H1 (cell line): Measurements from ENCODE around the gene CDK19. TPM values are rescaled to one million over a fixed set of nuclear protein-coding genes. Genes with fewer than 3 reads are reported as not detected.

Experiments used
- CTCF ChIA-PET: fragments of 300-600 bp; sonication (Branson Sonifier 250); formaldehyde crosslinking; loops from one replicate; lab custom pipeline; 2021; ENCODE audit not compliant: partially characterized antibody; lab: Charles Lee
- POLR2A ChIA-PET: fragments of 300-600 bp; sonication (Branson Sonifier 250); formaldehyde crosslinking; loops from one replicate; lab custom pipeline; 2021; ENCODE audit warnings: inconsistent platforms; ENCODE audit not compliant: partially characterized antibody; lab: Charles Lee
- DNase-seq, 2 experiments: peaks; one replicate each; pipeline versions ENCODE4 v3.0.0 to v3.0.0-alpha.2; 2010 to 2022; ENCODE audit warnings: low spot score in 2 of 2, low read depth in 1 of 2, mixed read lengths in 1 of 2
- FAIRE-seq: peaks from 2 replicates; lab custom pipeline; 2011; peaks lifted over from hg19 to GRCh38; lab: Jason Lieb, UNC
- H2AFZ ChIP-seq: 2 replicates; pipeline ENCODE4 v1.8.1; 2012; ENCODE audit warnings: low read length, inconsistent platforms
- H2AK5ac ChIP-seq: 2 replicates; pipeline ENCODE4 v1.6.1; 2013; ENCODE audit warnings: low read depth, low read length
- H2BK120ac ChIP-seq: replicated peaks from 2 replicates; pipeline ENCODE3; 2013; ENCODE audit warnings: low read depth, low read length, inconsistent platforms
- H2BK12ac ChIP-seq: 2 replicates; pipeline ENCODE4 v1.6.1; 2013; ENCODE audit warnings: low read depth, low read length
- H2BK15ac ChIP-seq: 2 replicates; pipeline ENCODE4 v1.6.1; 2013; ENCODE audit warnings: low read length
- H2BK20ac ChIP-seq: 2 replicates; pipeline ENCODE4 v1.6.1; 2013; ENCODE audit warnings: low read length
- H2BK5ac ChIP-seq: 2 replicates; pipeline ENCODE4 v1.6.1; 2013; ENCODE audit warnings: low read depth, low read length
- H3K14ac ChIP-seq: 2 replicates; pipeline ENCODE4 v1.6.1; 2013; ENCODE audit warnings: inconsistent platforms; ENCODE audit not compliant: insufficient read length
- H3K18ac ChIP-seq: 2 replicates; pipeline ENCODE4 v1.6.1; 2013; ENCODE audit warnings: low read length; ENCODE audit errors: extremely low read depth
- H3K23ac ChIP-seq: 2 replicates; pipeline ENCODE4 v1.6.1; 2013; ENCODE audit warnings: inconsistent platforms; ENCODE audit not compliant: insufficient read length
- H3K23me2 ChIP-seq: 2 replicates; pipeline ENCODE4 v1.6.1; 2013; ENCODE audit warnings: low read depth, low read length
- H3K27ac ChIP-seq: 2 replicates; pipeline ENCODE4 v1.6.1; 2011; ENCODE audit warnings: low read depth, low read length, inconsistent platforms
- H3K27me3 ChIP-seq, 4 experiments: replicated peaks in 1 of 4; 1 replicate in 1 of 4; 2 replicates in 3 of 4; pipeline versions ENCODE4 v1.6.1 to v1.8.1; 2011 to 2013; ENCODE audit warnings: low read length in 3 of 4, mild to moderate bottlenecking in 3 of 4, inconsistent platforms in 2 of 4, mixed read lengths in 2 of 4, moderate library complexity in 1 of 4; ENCODE audit not compliant: control insufficient read depth in 3 of 4, insufficient read depth in 3 of 4; ENCODE audit errors: extremely low read depth in 1 of 4
- H3K36me3 ChIP-seq, 4 experiments: 2 replicates each; pipeline versions ENCODE4 v1.6.1 to v1.8.1; 2011 to 2013; ENCODE audit warnings: mild to moderate bottlenecking in 4 of 4, low read length in 3 of 4, moderate library complexity in 2 of 4, control low read depth in 1 of 4, inconsistent platforms in 1 of 4; ENCODE audit not compliant: insufficient read depth in 4 of 4, control insufficient read depth in 2 of 4
- H3K4ac ChIP-seq: replicated peaks from 2 replicates; pipeline ENCODE3; 2013; ENCODE audit warnings: low read length, low read depth, mixed read lengths, inconsistent platforms; ENCODE audit not compliant: insufficient read length
- H3K4me1 ChIP-seq, 4 experiments: replicated peaks in 1 of 4; 1 replicate in 1 of 4; 2 replicates in 3 of 4; pipeline versions ENCODE4 v1.6.1 to v1.8.1; 2011 to 2013; ENCODE audit warnings: low read length in 3 of 4, inconsistent platforms in 2 of 4, mixed read lengths in 1 of 4; ENCODE audit not compliant: insufficient read depth in 4 of 4, control insufficient read depth in 3 of 4
- H3K4me2 ChIP-seq, 2 experiments: 2 replicates each; pipeline versions ENCODE4 v1.6.1 to v1.8.1; 2011 to 2013; ENCODE audit warnings: low read depth in 2 of 2, low read length in 2 of 2, control low read depth in 1 of 2, inconsistent platforms in 1 of 2, mild to moderate bottlenecking in 1 of 2; ENCODE audit not compliant: insufficient read depth in 1 of 2
- H3K4me3 ChIP-seq, 4 experiments: fragments of 200-600, 300-600 bp in 1 of 4; sonication (generic), shearing (Covaris generic), sonication (Bioruptor Twin) in 1 of 4; 2 replicates each; pipeline versions ENCODE4 v1.5.1 to v1.8.1; 2011 to 2016; ENCODE audit warnings: low read length in 4 of 4, low read depth in 3 of 4, control low read depth in 2 of 4, inconsistent platforms in 2 of 4, mild to moderate bottlenecking in 2 of 4, mixed read lengths in 1 of 4, moderate library complexity in 1 of 4; ENCODE audit not compliant: insufficient read depth in 2 of 4; ENCODE audit errors: extremely low read depth in 1 of 4
- H3K56ac ChIP-seq: replicated peaks from 2 replicates; pipeline ENCODE3; 2013; ENCODE audit warnings: low read depth, mild to moderate bottlenecking, mixed read lengths, low read length, inconsistent platforms; ENCODE audit not compliant: insufficient read length
- H3K79me1 ChIP-seq: 2 replicates; pipeline ENCODE4 v1.6.1; 2013; ENCODE audit warnings: low read depth, low read length, control low read depth
- H3K79me2 ChIP-seq, 2 experiments: 2 replicates each; pipeline versions ENCODE4 v1.6.1 to v1.8.1; 2012 to 2013; ENCODE audit warnings: low read length in 2 of 2, mild to moderate bottlenecking in 2 of 2, inconsistent platforms in 1 of 2; ENCODE audit not compliant: insufficient read depth in 2 of 2, control insufficient read depth in 1 of 2
- H3K9ac ChIP-seq, 4 experiments: replicated peaks in 1 of 4; 1 replicate in 1 of 4; 2 replicates in 3 of 4; pipeline versions ENCODE4 v1.6.1 to v1.8.1; 2011 to 2013; ENCODE audit warnings: low read depth in 3 of 4, low read length in 3 of 4, control low read depth in 2 of 4, mild to moderate bottlenecking in 2 of 4, moderate library complexity in 2 of 4, inconsistent platforms in 1 of 4; ENCODE audit errors: extremely low read depth in 1 of 4
- H3K9me3 ChIP-seq, 2 experiments: 2 replicates each; pipeline versions ENCODE4 v1.6.1 to v1.8.1; 2012 to 2013; ENCODE audit warnings: mild to moderate bottlenecking in 2 of 2, moderate library complexity in 2 of 2, control low read depth in 1 of 2, inconsistent platforms in 1 of 2, low read depth in 1 of 2, low read length in 1 of 2, mixed read lengths in 1 of 2; ENCODE audit not compliant: insufficient read depth in 2 of 2
- H4K20me1 ChIP-seq, 2 experiments: replicated peaks in 1 of 2; 2 replicates each; pipeline versions ENCODE3 to v1.8.1; 2011 to 2013; ENCODE audit warnings: inconsistent platforms in 2 of 2, low read length in 2 of 2, mild to moderate bottlenecking in 1 of 2; ENCODE audit not compliant: insufficient read depth in 2 of 2, control insufficient read depth in 1 of 2
- H4K5ac ChIP-seq: 2 replicates; pipeline ENCODE4 v1.6.1; 2013; ENCODE audit warnings: low read length, low read depth, mixed read lengths, inconsistent platforms; ENCODE audit not compliant: insufficient read length
- H4K8ac ChIP-seq: 2 replicates; pipeline ENCODE4 v1.8.0; 2013; ENCODE audit warnings: mild to moderate bottlenecking, moderate library complexity, low read length, inconsistent platforms; ENCODE audit not compliant: insufficient read depth; ENCODE audit errors: extremely low read depth
- H4K91ac ChIP-seq: replicated peaks from 2 replicates; pipeline ENCODE3; 2013; ENCODE audit warnings: low read length, mixed read lengths, inconsistent platforms; ENCODE audit not compliant: insufficient read length
- ASH2L ChIP-seq: fragments of 200-600, 300-600 bp; sonication (generic); IDR thresholded peaks from one replicate; pipeline ENCODE4 v1.7.1; 2017; ENCODE audit warnings: low read length
- BACH1 ChIP-seq: IDR thresholded peaks from 2 replicates; pipeline ENCODE4 v1.6.1; 2012; ENCODE audit warnings: low read length, improper control_type of control experiment
- EZH2 ChIP-seq: fragments of 200-600 bp; sonication (generic); IDR thresholded peaks from 2 replicates; pipeline ENCODE4 v1.7.1; 2012; ENCODE audit warnings: low read depth, mild to moderate bottlenecking, moderate library complexity, low read length, inconsistent platforms; ENCODE audit not compliant: severe bottlenecking
- GABPA ChIP-seq: IDR thresholded peaks from 2 replicates; pipeline ENCODE4 v1.6.1; 2011; ENCODE audit warnings: mild to moderate bottlenecking, low read length, moderate library complexity, borderline replicate concordance; ENCODE audit not compliant: insufficient read depth
- KDM1A ChIP-seq: fragments of 200-600, 300-600 bp; sonication (generic); IDR thresholded peaks from 2 replicates; pipeline ENCODE4 v1.7.1; 2016; ENCODE audit warnings: mild to moderate bottlenecking, low read length, borderline replicate concordance
- POLR2AphosphoS5 ChIP-seq: IDR thresholded peaks from 2 replicates; pipeline ENCODE4 v1.6.1; 2011; ENCODE audit warnings: low read depth, low read length
- POU5F1 ChIP-seq: IDR thresholded peaks from 2 replicates; pipeline ENCODE4 v1.6.1; 2011; ENCODE audit warnings: low read depth, mild to moderate bottlenecking, low read length, moderate library complexity
- RFX5 ChIP-seq: IDR thresholded peaks from 2 replicates; pipeline ENCODE4 v1.6.1; 2011; ENCODE audit warnings: low read depth, low read length, improper control_type of control experiment, borderline replicate concordance
- RXRA ChIP-seq: IDR thresholded peaks from 2 replicates; pipeline ENCODE4 v1.6.1; 2011; ENCODE audit warnings: low read depth, mild to moderate bottlenecking, low read length, moderate library complexity; ENCODE audit not compliant: insufficient read depth
- SIX5 ChIP-seq: IDR thresholded peaks from 2 replicates; pipeline ENCODE4 v1.6.1; 2011; ENCODE audit warnings: mild to moderate bottlenecking, low read depth, low read length
- SP1 ChIP-seq: IDR thresholded peaks from 2 replicates; pipeline ENCODE4 v1.6.1; 2011; ENCODE audit warnings: low read depth, low read length
- SP4 ChIP-seq: IDR thresholded peaks from 2 replicates; pipeline ENCODE4 v1.6.1; 2012; ENCODE audit warnings: low read length, inconsistent platforms
- WGBS, 2 experiments: shearing (Covaris generic) in 1 of 2; methylation state at CpG; one replicate each; pipeline versions ENCODE4 v1.1.6 to v1.1.7; 2013 to 2015; ENCODE audit warnings: low lambda C conversion rate in 2 of 2, mixed read lengths in 2 of 2, inconsistent platforms in 1 of 2, low coverage in 1 of 2, missing lambda C conversion rate in 1 of 2; ENCODE audit not compliant: insufficient replicate concordance in 2 of 2, insufficient coverage in 1 of 2, insufficient read length in 1 of 2; ENCODE audit errors: extremely low coverage in 1 of 2, missing lambda C conversion rate in 1 of 2; 5-methylcytosine and 5-hydroxymethylcytosine counted together
- polyA plus RNA-seq, 7 experiments: library from polyadenylated mRNA; depleted of rRNA in 3 of 7; stranded (reverse) in 5 of 7; unstranded in 2 of 7; fragments of >200 nt in 5 of 7; fragments of 200-250 nt in 2 of 7; gene quantifications; 1 replicate in 5 of 7; 2 replicates in 1 of 7; 4 replicates in 1 of 7; pipeline versions ENCODE4 v1.2.1 to v1.2.3, GENCODE V29; 2011 to 2013; ENCODE audit warnings: missing spikeins in 2 of 7, mixed read lengths in 2 of 7
- total RNA-seq: library from RNA; stranded (reverse); fragmentation: NEBNext Ultra II Directional; extraction: Animal tissue kit (Norgen Biotek cat#: 25700); gene quantifications from 2 replicates; pipeline ENCODE4 v1.2.1, GENCODE V29; 2021
- TF ChIP-seq, protein P1 (sequence below), 3 experiments: IDR thresholded peaks; 1 replicate in 2 of 3; 2 replicates in 1 of 3; pipeline versions ENCODE4 v1.5.1 to v1.6.1; 2011; ENCODE audit warnings: low read length in 3 of 3, mild to moderate bottlenecking in 3 of 3, inconsistent platforms in 2 of 3, low read depth in 1 of 3, moderate library complexity in 1 of 3; ENCODE audit not compliant: insufficient read depth in 1 of 3; ENCODE audit errors: control extremely low read depth in 1 of 3

The CDK19 gene
- total and polyA plus RNA-seq, 2 of the 8 experiments (the other 6 are each of a cell fraction or from before 2014, with no cell fraction given): 4.9 to 12.6 TPM

- H4K5ac ChIP-seq: no peak overlapping the region
- no peak overlapping the region for H3K4ac ChIP-seq
- H2AK5ac ChIP-seq: no peak overlapping the region
- peaks cover 0 to 2% (median 0%) of the 10 kb centered on the region in 4 experiments; a peak in 1 of 7 replicates for H3K4me1 ChIP-seq
- no peak overlapping the region for H3K9ac ChIP-seq
- H2AFZ ChIP-seq: no peak overlapping the region
- WGBS, 2 experiments: 90% methylated on average over 1 of the region's 1 CpG; no CpG with 5 or more reads in 1 of the 2 experiments
- no peak overlapping the region for H3K18ac ChIP-seq
- CTCF ChIA-PET: interaction anchor here (2.1 kb wide), 1 partner anchor 14 kb away, joined by 6 read pairs; no protein-coding TSS in a partner anchor
- no peaks in the 10 kb centered on the region for H3K23me2 ChIP-seq
- no peak overlapping the region for H3K56ac ChIP-seq
- H3K9me3 ChIP-seq: no peaks in the 10 kb centered on the region
- no peaks in the 10 kb centered on the region for H3K27me3 ChIP-seq
- no peak overlapping the region for H3K14ac ChIP-seq
- POLR2A ChIA-PET: no interaction called here
- H4K8ac ChIP-seq: no peak overlapping the region
- no peak overlapping the region for H4K91ac ChIP-seq
- no peaks in the 10 kb centered on the region; a peak in 1 of 8 replicates for H3K36me3 ChIP-seq
- no peak overlapping the region for H2BK20ac ChIP-seq
- no peak overlapping the region for H2BK15ac ChIP-seq
- H3K23ac ChIP-seq: no peak overlapping the region
- no peak overlapping the region for H2BK5ac ChIP-seq
- DNase-seq (no peak), FAIRE-seq (no peak)
- H3K79me2 ChIP-seq: no peaks in the 10 kb centered on the region
- no peaks in the 10 kb centered on the region for H3K79me1 ChIP-seq
- H2BK120ac ChIP-seq: no peak overlapping the region
- H2BK12ac ChIP-seq: no peak overlapping the region
- no peaks in the 10 kb centered on the region for H4K20me1 ChIP-seq
- H3K27ac ChIP-seq: no peak overlapping the region
- H3K4me3 ChIP-seq: no peak overlapping the region
- no peak overlapping the region for H3K4me2 ChIP-seq
- TF ChIP-seq EZH2 (no peak), KDM1A (no peak), SP4 (no peak), RXRA (no peak), SIX5 (no peak), POLR2AphosphoS5 (no peak), GABPA (no peak), SP1 (no peak), BACH1 (no peak), POU5F1 (no peak), ASH2L (no peak), RFX5 (no peak)
- TF ChIP-seq, protein P1, sequence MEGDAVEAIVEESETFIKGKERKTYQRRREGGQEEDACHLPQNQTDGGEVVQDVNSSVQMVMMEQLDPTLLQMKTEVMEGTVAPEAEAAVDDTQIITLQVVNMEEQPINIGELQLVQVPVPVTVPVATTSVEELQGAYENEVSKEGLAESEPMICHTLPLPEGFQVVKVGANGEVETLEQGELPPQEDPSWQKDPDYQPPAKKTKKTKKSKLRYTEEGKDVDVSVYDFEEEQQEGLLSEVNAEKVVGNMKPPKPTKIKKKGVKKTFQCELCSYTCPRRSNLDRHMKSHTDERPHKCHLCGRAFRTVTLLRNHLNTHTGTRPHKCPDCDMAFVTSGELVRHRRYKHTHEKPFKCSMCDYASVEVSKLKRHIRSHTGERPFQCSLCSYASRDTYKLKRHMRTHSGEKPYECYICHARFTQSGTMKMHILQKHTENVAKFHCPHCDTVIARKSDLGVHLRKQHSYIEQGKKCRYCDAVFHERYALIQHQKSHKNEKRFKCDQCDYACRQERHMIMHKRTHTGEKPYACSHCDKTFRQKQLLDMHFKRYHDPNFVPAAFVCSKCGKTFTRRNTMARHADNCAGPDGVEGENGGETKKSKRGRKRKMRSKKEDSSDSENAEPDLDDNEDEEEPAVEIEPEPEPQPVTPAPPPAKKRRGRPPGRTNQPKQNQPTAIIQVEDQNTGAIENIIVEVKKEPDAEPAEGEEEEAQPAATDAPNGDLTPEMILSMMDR (IDR thresholded peaks at IDR 0.05; ENCODE audit: control extremely low read depth in 1 of 3, insufficient read depth in 1 of 3, low read depth in 1 of 3, low read length in 3 of 3): no peak
Observed at GRCh38 chr6:110664933-110665332, 150.3 kb downstream of the CDK19 start.
